MM.1S (cell line): Measurements from ENCODE around the gene LGALS14.

Experiments
- DNase-seq: peaks from one replicate; pipeline ENCODE4 v3.0.0-alpha.2; 2015
- H2AFZ ChIP-seq: fragments of 300-600 bp; sonication (generic); 2 replicates; pipeline ENCODE4 v1.6.0; 2016; ENCODE audit warnings: antibody characterized with exemption, low read length
- H3F3A ChIP-seq: fragments of 300-600 bp; sonication (generic); 2 replicates; pipeline ENCODE4 v1.6.1; 2016; ENCODE audit warnings: mild to moderate bottlenecking, antibody characterized with exemption, low read length, moderate library complexity, mixed read lengths; ENCODE audit not compliant: insufficient read depth
- H3K27ac ChIP-seq: fragments of 300-600 bp; sonication (generic); 2 replicates; pipeline ENCODE4 v1.5.1; 2016; ENCODE audit warnings: mild to moderate bottlenecking, low read length
- H3K27me3 ChIP-seq: fragments of 300-600 bp; sonication (generic); replicated peaks from 2 replicates; pipeline ENCODE4 v1.6.0; 2016; ENCODE audit warnings: low read length; ENCODE audit not compliant: insufficient read depth
- H3K36me3 ChIP-seq: fragments of 300-600 bp; sonication (generic); replicated peaks from 2 replicates; pipeline ENCODE4 v1.6.1; 2016; ENCODE audit warnings: mild to moderate bottlenecking, low read length, mixed read lengths; ENCODE audit not compliant: insufficient read depth
- H3K4me1 ChIP-seq: fragments of 300-600 bp; sonication (generic); 2 replicates; pipeline ENCODE4 v1.6.1; 2016; ENCODE audit warnings: low read length, mixed read lengths
- H3K4me2 ChIP-seq: fragments of 300-600 bp; sonication (generic); 2 replicates; pipeline ENCODE4 v1.6.0; 2016; ENCODE audit warnings: low read depth, low read length
- H3K4me3 ChIP-seq: fragments of 300-600 bp; sonication (generic); 2 replicates; pipeline ENCODE4 v1.5.1; 2016; ENCODE audit warnings: low read length, mixed read lengths
- H3K79me2 ChIP-seq: fragments of 300-600 bp; sonication (generic); 2 replicates; pipeline ENCODE4 v1.6.1; 2016; ENCODE audit warnings: mixed run types, low read length, mixed read lengths
- H3K9ac ChIP-seq: fragments of 300-600 bp; sonication (generic); 2 replicates; pipeline ENCODE4 v1.6.1; 2016; ENCODE audit warnings: low read length, mixed read lengths
- H3K9me2 ChIP-seq: fragments of 300-600 bp; sonication (generic); replicated peaks from 2 replicates; pipeline ENCODE4 v1.6.1; 2016; ENCODE audit warnings: mild to moderate bottlenecking, low read length, mixed read lengths; ENCODE audit not compliant: insufficient read depth
- H3K9me3 ChIP-seq: fragments of 300-600 bp; sonication (generic); replicated peaks from 2 replicates; pipeline ENCODE4 v1.6.1; 2016; ENCODE audit warnings: mild to moderate bottlenecking, low read length, mixed read lengths; ENCODE audit not compliant: insufficient read depth
- H4K20me1 ChIP-seq: fragments of 300-600 bp; sonication (generic); 2 replicates; pipeline ENCODE4 v1.6.1; 2016; ENCODE audit warnings: mild to moderate bottlenecking, low read length, moderate library complexity, mixed read lengths; ENCODE audit not compliant: insufficient read depth
- CTCF ChIP-seq: fragments of 300-600 bp; sonication (generic); IDR thresholded peaks from 2 replicates; pipeline ENCODE4 v1.5.1; 2016; ENCODE audit warnings: antibody characterized with exemption, low read length, mixed read lengths
- EZH2 ChIP-seq: fragments of 300-600 bp; sonication (generic); optimal IDR thresholded peaks from 2 replicates; pipeline ENCODE3; 2017; ENCODE audit warnings: low read depth, mild to moderate bottlenecking, antibody characterized with exemption, low read length, mixed read lengths
- EZH2phosphoT487 ChIP-seq: fragments of 300-600 bp; sonication (generic); IDR thresholded peaks from 2 replicates; pipeline ENCODE4 v1.6.1; 2018; ENCODE audit warnings: antibody characterized with exemption, low read length

Gene LGALS14

DNA sequence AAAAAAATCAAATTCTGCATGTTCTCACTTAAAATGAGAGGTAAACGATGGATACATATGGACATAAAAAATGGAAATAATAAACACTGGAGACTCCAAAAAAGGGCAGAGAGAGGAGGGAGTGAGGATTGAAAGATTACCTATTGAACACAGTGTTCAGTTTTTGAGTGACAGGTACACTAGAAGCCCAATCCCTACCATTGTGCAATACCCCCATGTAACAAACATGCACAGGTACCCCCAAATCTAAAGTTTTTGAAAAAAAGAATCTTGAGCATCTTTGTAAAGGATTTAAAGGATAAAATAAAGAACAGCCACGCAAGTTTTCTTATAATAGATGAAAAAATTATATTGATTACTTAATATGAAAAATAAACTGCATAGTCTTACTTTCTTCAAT lies 50.3 kb downstream of the LGALS14 start:
- H2AFZ ChIP-seq, result no peak overlapping the region
- no peak overlapping the region for H3K4me2 ChIP-seq
- no peaks in the 10 kb centered on the region for H3K9me3 ChIP-seq
- H3K9me2 ChIP-seq, result no peaks in the 10 kb centered on the region
- H3F3A ChIP-seq, result peaks cover 4% of the 10 kb centered on the region; the same call in 1 of the 2 replicates
- no peaks in the 10 kb centered on the region for H3K36me3 ChIP-seq
- H3K27me3 ChIP-seq, result no peaks in the 10 kb centered on the region
- no peak overlapping the region for H3K27ac ChIP-seq
- H3K4me1 ChIP-seq, result peaks cover 21% of the 10 kb centered on the region
- no peak for DNase-seq
- H3K9ac ChIP-seq, result no peak overlapping the region
- TF ChIP-seq EZH2 (no peak), CTCF (no peak), EZH2phosphoT487 (no peak)
- H4K20me1 ChIP-seq, result no peaks in the 10 kb centered on the region
- H3K79me2 ChIP-seq, result no peaks in the 10 kb centered on the region
- H3K4me3 ChIP-seq, result no peak overlapping the region

- no peaks in the 10 kb centered on the region for H4K20me1 ChIP-seq
- H3K27me3 ChIP-seq, result no peaks in the 10 kb centered on the region
- H2AFZ ChIP-seq, result no peak overlapping the region
- H3K9me2 ChIP-seq, result no peaks in the 10 kb centered on the region
- H3K27ac ChIP-seq, result no peak overlapping the region
- H3K9me3 ChIP-seq, result no peaks in the 10 kb centered on the region
- no peak overlapping the region for H3K4me3 ChIP-seq
- no peaks in the 10 kb centered on the region for H3K79me2 ChIP-seq
- no peak overlapping the region for H3K9ac ChIP-seq
- peaks cover 24% of the 10 kb centered on the region for H3K4me1 ChIP-seq
- H3F3A ChIP-seq, result peaks cover 8% of the 10 kb centered on the region
- no peaks in the 10 kb centered on the region for H3K36me3 ChIP-seq
- no peak for TF ChIP-seq CTCF
- no peak for TF ChIP-seq EZH2phosphoT487
- TF ChIP-seq EZH2, result no peak
- H3K4me2 ChIP-seq, result no peak overlapping the region
- no peak for DNase-seq
Observed at GRCh38 chr19:39754971-39755370, 50.7 kb downstream of the LGALS14 start.
